HG03354 (cell line): Measurements from ENCODE around the gene FSTL4.

ENCODE experiments used
- ATAC-seq: cut with Tn5 transposase; IDR thresholded peaks from one replicate; pipeline ENCODE4 v1.9.1; 2021; ENCODE audit warnings: mild to moderate bottlenecking; ENCODE audit not compliant: unreplicated experiment, poor library complexity, severe bottlenecking

FSTL4 gene

DNA sequence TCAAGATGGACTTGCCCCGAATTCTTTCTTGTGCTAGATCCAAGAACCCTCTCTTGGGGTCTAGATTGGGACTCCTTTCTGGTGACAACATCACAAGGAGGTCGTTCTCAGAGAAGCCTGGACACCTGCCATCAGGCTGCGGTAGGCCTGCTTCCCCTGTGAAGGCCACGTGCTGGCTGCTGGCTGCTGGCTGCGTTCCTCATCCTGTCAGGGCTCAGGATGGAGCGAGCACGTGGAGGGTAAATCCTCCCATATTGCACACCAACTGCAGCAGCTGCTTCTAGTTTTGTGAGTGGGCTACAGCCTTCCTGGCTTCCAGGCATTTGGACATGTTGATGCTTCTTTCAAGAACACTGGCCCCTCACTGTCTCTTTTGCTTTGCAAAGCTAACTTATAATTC, 464.9 kb downstream of the FSTL4 start:
- ATAC-seq, result no peak
